ENCODE data around the gene DCP1A. TPM values are rescaled to one million over a fixed set of nuclear protein-coding genes. Genes with fewer than 3 reads are reported as not detected.

The DCP1A gene
- total and polyA plus RNA-seq, 2 of the 13 experiments (the other 11 are each of a cell fraction or from before 2014, with no cell fraction given) = 14.2 to 41.2 TPM

DNA sequence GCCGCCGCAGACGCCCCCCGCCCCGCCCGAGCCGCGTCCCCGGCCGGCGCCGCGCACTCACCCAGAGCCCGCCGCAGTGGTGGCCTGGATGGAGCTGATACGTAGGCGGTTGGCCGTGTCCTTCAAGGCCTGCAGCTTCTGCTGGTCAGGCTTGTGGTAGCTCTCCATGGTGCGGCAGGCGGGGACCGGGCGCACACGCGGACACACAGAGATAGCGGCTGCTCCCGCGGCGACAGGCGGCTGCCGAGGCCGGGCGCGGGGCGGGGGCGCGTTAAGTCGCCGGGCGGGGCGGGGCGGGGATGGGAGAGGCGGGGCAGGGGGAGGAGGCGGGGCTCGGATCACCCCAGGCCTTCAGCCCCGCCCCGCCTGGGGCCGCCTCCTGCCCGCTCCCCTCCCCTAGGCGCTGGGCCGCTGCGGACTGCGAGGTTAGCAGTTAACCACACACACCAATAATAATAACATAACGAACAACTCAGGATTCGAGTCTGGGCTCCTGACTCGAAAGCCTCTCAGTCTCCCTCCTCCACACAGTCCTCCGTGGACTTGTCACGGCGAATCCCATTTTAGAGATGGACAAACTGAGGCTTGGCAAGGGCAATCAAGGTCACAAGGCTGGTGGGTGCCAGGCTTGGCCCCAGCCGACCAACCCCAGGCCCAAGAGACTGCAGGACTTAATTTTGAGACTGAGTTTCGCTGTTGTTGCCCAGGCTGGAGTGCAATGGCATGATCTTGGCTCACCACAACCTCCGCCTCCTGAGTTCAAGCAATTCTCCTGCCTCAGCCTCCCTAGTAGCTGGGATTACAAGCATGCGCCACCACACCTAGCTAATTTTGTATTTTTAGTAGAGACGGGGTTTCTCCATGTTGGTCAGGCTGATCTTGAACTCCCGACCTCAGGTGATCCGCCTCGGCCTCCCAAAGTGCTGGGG is 91.3 kb downstream of the DCP1A start, which contains the start of gene TKT (continued):
- peak; percentile 63; the same call in 1 of the 2 replicates for TF ChIP-seq KMT2A (CRISPR knock-in tag; IDR thresholded peaks at IDR 0.05)
- TF ChIP-seq RFX1 (IDR thresholded peaks at IDR 0.05) = no peak
- TF ChIP-seq, protein P1, sequence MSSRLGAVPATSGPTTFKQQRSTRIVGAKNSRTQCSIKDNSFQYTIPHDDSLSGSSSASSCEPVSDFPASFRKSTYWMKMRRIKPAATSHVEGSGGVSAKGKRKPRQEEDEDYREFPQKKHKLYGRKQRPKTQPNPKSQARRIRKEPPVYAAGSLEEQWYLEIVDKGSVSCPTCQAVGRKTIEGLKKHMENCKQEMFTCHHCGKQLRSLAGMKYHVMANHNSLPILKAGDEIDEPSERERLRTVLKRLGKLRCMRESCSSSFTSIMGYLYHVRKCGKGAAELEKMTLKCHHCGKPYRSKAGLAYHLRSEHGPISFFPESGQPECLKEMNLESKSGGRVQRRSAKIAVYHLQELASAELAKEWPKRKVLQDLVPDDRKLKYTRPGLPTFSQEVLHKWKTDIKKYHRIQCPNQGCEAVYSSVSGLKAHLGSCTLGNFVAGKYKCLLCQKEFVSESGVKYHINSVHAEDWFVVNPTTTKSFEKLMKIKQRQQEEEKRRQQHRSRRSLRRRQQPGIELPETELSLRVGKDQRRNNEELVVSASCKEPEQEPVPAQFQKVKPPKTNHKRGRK (CRISPR knock-in tag; IDR thresholded peaks at IDR 0.05) = no peak
- TF ChIP-seq CAMTA2 (CRISPR knock-in tag; IDR thresholded peaks at IDR 0.05; ENCODE audit: borderline replicate concordance) = no peak
- TF ChIP-seq, protein P2, sequence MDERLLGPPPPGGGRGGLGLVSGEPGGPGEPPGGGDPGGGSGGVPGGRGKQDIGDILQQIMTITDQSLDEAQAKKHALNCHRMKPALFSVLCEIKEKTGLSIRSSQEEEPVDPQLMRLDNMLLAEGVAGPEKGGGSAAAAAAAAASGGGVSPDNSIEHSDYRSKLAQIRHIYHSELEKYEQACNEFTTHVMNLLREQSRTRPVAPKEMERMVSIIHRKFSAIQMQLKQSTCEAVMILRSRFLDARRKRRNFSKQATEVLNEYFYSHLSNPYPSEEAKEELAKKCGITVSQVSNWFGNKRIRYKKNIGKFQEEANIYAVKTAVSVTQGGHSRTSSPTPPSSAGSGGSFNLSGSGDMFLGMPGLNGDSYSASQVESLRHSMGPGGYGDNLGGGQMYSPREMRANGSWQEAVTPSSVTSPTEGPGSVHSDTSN (CRISPR knock-in tag; IDR thresholded peaks at IDR 0.05) = no peak
- TF ChIP-seq ZNF550 (CRISPR knock-in tag; IDR thresholded peaks at IDR 0.05; ENCODE audit: borderline replicate concordance) = no peak
- TF ChIP-seq ZSCAN29 (CRISPR knock-in tag; conservative IDR thresholded peaks at IDR 0.05) = no peak
- TF ChIP-seq, protein P3, sequence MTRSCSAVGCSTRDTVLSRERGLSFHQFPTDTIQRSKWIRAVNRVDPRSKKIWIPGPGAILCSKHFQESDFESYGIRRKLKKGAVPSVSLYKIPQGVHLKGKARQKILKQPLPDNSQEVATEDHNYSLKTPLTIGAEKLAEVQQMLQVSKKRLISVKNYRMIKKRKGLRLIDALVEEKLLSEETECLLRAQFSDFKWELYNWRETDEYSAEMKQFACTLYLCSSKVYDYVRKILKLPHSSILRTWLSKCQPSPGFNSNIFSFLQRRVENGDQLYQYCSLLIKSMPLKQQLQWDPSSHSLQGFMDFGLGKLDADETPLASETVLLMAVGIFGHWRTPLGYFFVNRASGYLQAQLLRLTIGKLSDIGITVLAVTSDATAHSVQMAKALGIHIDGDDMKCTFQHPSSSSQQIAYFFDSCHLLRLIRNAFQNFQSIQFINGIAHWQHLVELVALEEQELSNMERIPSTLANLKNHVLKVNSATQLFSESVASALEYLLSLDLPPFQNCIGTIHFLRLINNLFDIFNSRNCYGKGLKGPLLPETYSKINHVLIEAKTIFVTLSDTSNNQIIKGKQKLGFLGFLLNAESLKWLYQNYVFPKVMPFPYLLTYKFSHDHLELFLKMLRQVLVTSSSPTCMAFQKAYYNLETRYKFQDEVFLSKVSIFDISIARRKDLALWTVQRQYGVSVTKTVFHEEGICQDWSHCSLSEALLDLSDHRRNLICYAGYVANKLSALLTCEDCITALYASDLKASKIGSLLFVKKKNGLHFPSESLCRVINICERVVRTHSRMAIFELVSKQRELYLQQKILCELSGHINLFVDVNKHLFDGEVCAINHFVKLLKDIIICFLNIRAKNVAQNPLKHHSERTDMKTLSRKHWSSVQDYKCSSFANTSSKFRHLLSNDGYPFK (CRISPR knock-in tag; IDR thresholded peaks at IDR 0.05; ENCODE audit: borderline replicate concordance) = no peak
- peak; percentile 40; the same call in 1 of the 2 replicates for TF ChIP-seq ZNF331 (CRISPR knock-in tag; IDR thresholded peaks at IDR 0.05)
- TF ChIP-seq ZKSCAN8 (CRISPR knock-in tag; IDR thresholded peaks at IDR 0.05; ENCODE audit: borderline replicate concordance) = 0 out of 2 replicates have a peak, but pooled peaks have one; percentile 38
- no peak for TF ChIP-seq TMF1 (CRISPR knock-in tag; IDR thresholded peaks at IDR 0.05; ENCODE audit: low read depth)
- no peak for TF ChIP-seq ZNF552 (CRISPR knock-in tag; IDR thresholded peaks at IDR 0.05; ENCODE audit: borderline replicate concordance)
- no peak for TF ChIP-seq ZNF44 (CRISPR knock-in tag; IDR thresholded peaks at IDR 0.05)
- peak; percentile 32 for TF ChIP-seq CBX1 (IDR thresholded peaks at IDR 0.05; ENCODE audit: low read depth)
- TF ChIP-seq, protein P4, sequence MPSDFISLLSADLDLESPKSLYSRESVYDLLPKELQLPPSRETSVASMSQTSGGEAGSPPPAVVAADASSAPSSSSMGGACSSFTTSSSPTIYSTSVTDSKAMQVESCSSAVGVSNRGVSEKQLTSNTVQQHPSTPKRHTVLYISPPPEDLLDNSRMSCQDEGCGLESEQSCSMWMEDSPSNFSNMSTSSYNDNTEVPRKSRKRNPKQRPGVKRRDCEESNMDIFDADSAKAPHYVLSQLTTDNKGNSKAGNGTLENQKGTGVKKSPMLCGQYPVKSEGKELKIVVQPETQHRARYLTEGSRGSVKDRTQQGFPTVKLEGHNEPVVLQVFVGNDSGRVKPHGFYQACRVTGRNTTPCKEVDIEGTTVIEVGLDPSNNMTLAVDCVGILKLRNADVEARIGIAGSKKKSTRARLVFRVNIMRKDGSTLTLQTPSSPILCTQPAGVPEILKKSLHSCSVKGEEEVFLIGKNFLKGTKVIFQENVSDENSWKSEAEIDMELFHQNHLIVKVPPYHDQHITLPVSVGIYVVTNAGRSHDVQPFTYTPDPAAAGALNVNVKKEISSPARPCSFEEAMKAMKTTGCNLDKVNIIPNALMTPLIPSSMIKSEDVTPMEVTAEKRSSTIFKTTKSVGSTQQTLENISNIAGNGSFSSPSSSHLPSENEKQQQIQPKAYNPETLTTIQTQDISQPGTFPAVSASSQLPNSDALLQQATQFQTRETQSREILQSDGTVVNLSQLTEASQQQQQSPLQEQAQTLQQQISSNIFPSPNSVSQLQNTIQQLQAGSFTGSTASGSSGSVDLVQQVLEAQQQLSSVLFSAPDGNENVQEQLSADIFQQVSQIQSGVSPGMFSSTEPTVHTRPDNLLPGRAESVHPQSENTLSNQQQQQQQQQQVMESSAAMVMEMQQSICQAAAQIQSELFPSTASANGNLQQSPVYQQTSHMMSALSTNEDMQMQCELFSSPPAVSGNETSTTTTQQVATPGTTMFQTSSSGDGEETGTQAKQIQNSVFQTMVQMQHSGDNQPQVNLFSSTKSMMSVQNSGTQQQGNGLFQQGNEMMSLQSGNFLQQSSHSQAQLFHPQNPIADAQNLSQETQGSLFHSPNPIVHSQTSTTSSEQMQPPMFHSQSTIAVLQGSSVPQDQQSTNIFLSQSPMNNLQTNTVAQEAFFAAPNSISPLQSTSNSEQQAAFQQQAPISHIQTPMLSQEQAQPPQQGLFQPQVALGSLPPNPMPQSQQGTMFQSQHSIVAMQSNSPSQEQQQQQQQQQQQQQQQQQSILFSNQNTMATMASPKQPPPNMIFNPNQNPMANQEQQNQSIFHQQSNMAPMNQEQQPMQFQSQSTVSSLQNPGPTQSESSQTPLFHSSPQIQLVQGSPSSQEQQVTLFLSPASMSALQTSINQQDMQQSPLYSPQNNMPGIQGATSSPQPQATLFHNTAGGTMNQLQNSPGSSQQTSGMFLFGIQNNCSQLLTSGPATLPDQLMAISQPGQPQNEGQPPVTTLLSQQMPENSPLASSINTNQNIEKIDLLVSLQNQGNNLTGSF (CRISPR knock-in tag; IDR thresholded peaks at IDR 0.05) = 0 out of 2 replicates have a peak, but pooled peaks have one; percentile 7
